A204.1 (cell line): Measurements from ENCODE around the gene PPP1R14C.

Experiments used
- FAIRE-seq: peaks from 2 replicates; lab custom pipeline; 2012; peaks lifted over from hg19 to GRCh38; lab: Jason Lieb, UNC

PPP1R14C gene

GRCh38 chr6:150298030-150298380 is 155.2 kb downstream of the PPP1R14C start:
- no peak for FAIRE-seq

GRCh38 chr6:150298676-150299075 is 155.8 kb downstream of the PPP1R14C start:
- no peak for FAIRE-seq
